ENCODE data around the gene CCDC107. TPM values are rescaled to one million over a fixed set of nuclear protein-coding genes. Genes with fewer than 3 reads are reported as not detected.
A peak's percentile ranks its signal among the peaks of the same experiment; 100 is the strongest.

CCDC107 gene
- total RNA-seq, 1 donor from 2014 or later: 32.5 TPM

GRCh38 chr9:35691757-35692301 is 33.7 kb downstream of the CCDC107 start:
- Mint-ChIP-seq H3K27ac (peak overlapping the region; percentile 30), H3K27me3 (no peaks in the 10 kb centered on the region), H3K4me1 (peaks cover 19% of the 10 kb centered on the region), H3K9me3 (no peaks in the 10 kb centered on the region), H3K4me3 (peak overlapping the region; percentile 86), H3K36me3 (ENCODE audit: low read depth) (peaks cover 2% of the 10 kb centered on the region)
- DNase-seq: no peak
- CTCF ChIA-PET: interaction anchor here (1.5 to 3.1 kb wide), 3 partner anchors 34 to 79 kb away, joined by 8 read pairs; partner anchors contain the start of genes CCDC107 and RMRP
- POLR2A ChIA-PET: interaction anchor here (0.9 to 1.4 kb wide), 2 partner anchors 45 to 151 kb away, joined by 3 to 4 read pairs; no protein-coding TSS in a partner anchor
- ATAC-seq (ENCODE audit: low read depth): no peak
- TF ChIP-seq, protein P1, sequence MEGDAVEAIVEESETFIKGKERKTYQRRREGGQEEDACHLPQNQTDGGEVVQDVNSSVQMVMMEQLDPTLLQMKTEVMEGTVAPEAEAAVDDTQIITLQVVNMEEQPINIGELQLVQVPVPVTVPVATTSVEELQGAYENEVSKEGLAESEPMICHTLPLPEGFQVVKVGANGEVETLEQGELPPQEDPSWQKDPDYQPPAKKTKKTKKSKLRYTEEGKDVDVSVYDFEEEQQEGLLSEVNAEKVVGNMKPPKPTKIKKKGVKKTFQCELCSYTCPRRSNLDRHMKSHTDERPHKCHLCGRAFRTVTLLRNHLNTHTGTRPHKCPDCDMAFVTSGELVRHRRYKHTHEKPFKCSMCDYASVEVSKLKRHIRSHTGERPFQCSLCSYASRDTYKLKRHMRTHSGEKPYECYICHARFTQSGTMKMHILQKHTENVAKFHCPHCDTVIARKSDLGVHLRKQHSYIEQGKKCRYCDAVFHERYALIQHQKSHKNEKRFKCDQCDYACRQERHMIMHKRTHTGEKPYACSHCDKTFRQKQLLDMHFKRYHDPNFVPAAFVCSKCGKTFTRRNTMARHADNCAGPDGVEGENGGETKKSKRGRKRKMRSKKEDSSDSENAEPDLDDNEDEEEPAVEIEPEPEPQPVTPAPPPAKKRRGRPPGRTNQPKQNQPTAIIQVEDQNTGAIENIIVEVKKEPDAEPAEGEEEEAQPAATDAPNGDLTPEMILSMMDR (IDR thresholded peaks at IDR 0.05): no peak
- intact Hi-C loops (cut with micrococcal nuclease): no loop called here

DNA sequence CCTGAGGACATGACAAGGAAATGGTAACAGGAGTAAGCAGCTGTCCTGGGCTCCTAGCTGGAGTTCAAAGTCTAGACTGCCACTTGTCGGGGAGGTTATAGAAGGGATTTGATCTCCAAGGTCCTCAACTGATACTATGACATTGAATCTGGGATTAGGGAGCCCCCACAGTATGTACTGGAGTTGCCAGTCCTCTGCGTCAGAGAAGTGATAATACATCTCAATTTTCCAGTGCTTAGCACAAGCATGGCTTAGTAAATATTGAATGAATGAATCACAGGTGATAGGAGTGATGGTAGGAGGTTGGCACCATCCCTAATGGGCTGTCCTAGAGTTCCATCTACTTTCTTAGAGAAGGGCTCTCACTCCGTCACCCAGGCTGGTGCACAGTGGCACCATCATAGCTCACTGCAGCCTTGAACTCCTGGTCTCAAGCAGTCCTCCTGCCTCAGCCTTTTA is 37.9 kb downstream of the CCDC107 start:
- H3K27ac Mint-ChIP-seq: no peak overlapping the region
- no peaks in the 10 kb centered on the region for H3K27me3 Mint-ChIP-seq
- ATAC-seq (ENCODE audit: low read depth): no peak
- H3K4me3 Mint-ChIP-seq: no peak overlapping the region
- no peak for DNase-seq
- peaks cover under 1% of the 10 kb centered on the region for H3K36me3 Mint-ChIP-seq (ENCODE audit: low read depth)
- H3K9me3 Mint-ChIP-seq: no peaks in the 10 kb centered on the region
- intact Hi-C loops (cut with micrococcal nuclease): loop anchor here (1.0 to 2.0 kb wide), 5 partner anchors 37 to 92 kb away; partner anchors contain the start of genes CD72, CREB3 and TLN1
- peaks cover 14% of the 10 kb centered on the region for H3K4me1 Mint-ChIP-seq
- TF ChIP-seq, protein P1 (IDR thresholded peaks at IDR 0.05): no peak
- POLR2A ChIA-PET: interaction anchor here (0.6 to 2.8 kb wide), 17 partner anchors 8 to 580 kb away, joined by 3 to 24 read pairs (median 4); partner anchors contain the start of genes ARHGEF39, ATOSB, CCDC107 and CREB3
- CTCF ChIA-PET: interaction anchor here (0.9 to 4.6 kb wide), 22 partner anchors 9 to 186 kb away, joined by 3 to 52 read pairs (median 16); partner anchors contain the start of genes ARHGEF39, CCDC107, CD72 and CREB3

- ChIA-PET CTCF (interaction anchor here (0.7 to 4.6 kb wide), 29 partner anchors 9 to 186 kb away, joined by 3 to 52 read pairs (median 7); partner anchors contain the start of genes ARHGEF39, CCDC107, CD72 and CREB3), POLR2A (interaction anchor here (0.6 to 2.8 kb wide), 18 partner anchors 9 to 581 kb away, joined by 3 to 24 read pairs (median 4); partner anchors contain the start of genes ARHGEF39, ATOSB, CCDC107 and CREB3)
- TF ChIP-seq, protein P1 (IDR thresholded peaks at IDR 0.05): no peak
- DNase-seq: peak; percentile 50
- no peak overlapping the region for H3K4me3 Mint-ChIP-seq
- H3K27me3 Mint-ChIP-seq: no peaks in the 10 kb centered on the region
- no peaks in the 10 kb centered on the region for H3K9me3 Mint-ChIP-seq
- H3K27ac Mint-ChIP-seq: peak overlapping the region; percentile 76
- H3K36me3 Mint-ChIP-seq (ENCODE audit: low read depth): no peaks in the 10 kb centered on the region
- intact Hi-C loops (cut with micrococcal nuclease): loop anchor here (1.0 to 2.0 kb wide), 5 partner anchors 36 to 92 kb away; partner anchors contain the start of genes CD72, CREB3 and TLN1
- H3K4me1 Mint-ChIP-seq: peaks cover 9% of the 10 kb centered on the region
- ATAC-seq (ENCODE audit: low read depth): peak; percentile 98
Measured at GRCh38 chr9:35696520-35697215, 38.6 kb downstream of the CCDC107 start.

DNA sequence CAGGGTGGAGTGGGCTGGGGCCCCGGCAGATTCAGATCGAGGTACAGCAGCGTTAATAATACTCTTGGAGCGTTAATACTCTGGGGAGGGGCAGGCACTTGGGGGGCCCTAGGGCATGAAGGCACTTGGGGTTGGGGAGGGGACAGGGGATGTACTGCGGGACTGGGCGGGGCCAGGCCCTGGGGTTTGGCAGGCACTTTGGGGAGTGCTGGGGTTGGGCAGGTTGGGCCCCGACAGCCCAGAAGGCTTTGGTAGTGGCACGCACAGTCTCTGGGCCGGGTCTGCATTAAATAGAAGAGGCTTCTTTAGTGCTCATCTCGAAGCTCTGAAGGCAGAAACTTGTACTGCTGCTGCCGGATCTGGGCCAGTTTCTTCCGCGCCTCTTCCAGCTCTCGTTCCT is 39.4 kb downstream of the CCDC107 start:
- ATAC-seq (ENCODE audit: low read depth) (no peak), DNase-seq (no peak)
- H3K36me3 Mint-ChIP-seq (ENCODE audit: low read depth): no peaks in the 10 kb centered on the region
- no peak overlapping the region for H3K4me3 Mint-ChIP-seq
- H3K4me1 Mint-ChIP-seq: peaks cover 9% of the 10 kb centered on the region
- ChIA-PET CTCF (interaction anchor here (0.9 to 4.6 kb wide), 19 partner anchors 10 to 185 kb away, joined by 3 to 52 read pairs (median 9); partner anchors contain the start of genes ARHGEF39, CCDC107, CREB3 and RGP1), POLR2A (interaction anchor here (1.2 to 2.8 kb wide), 3 partner anchors 39 to 52 kb away, joined by 3 to 24 read pairs (median 7); partner anchors contain the start of genes CCDC107 and RMRP)
- no peaks in the 10 kb centered on the region for H3K27me3 Mint-ChIP-seq
- intact Hi-C loops (cut with micrococcal nuclease): loop anchor here (2.0 kb wide), 1 partner anchor 35 kb away; the partner anchor contains the start of genes CREB3 and TLN1
- TF ChIP-seq, protein P1 (IDR thresholded peaks at IDR 0.05): no peak
- no peak overlapping the region for H3K27ac Mint-ChIP-seq
- no peaks in the 10 kb centered on the region for H3K9me3 Mint-ChIP-seq
